ENCODE measurements around the gene ANKRD45. TPM values are rescaled to one million over a fixed set of nuclear protein-coding genes. Genes with fewer than 3 reads are reported as not detected.

Gene ANKRD45
- total RNA-seq, 1 experiment from 2014 or later, result 0.44 TPM

- no peak overlapping the region for H2AFZ ChIP-seq (ENCODE audit: low read depth, low read length, poor library complexity, severe bottlenecking)
- H3K4me3 ChIP-seq (replicated peaks in 1 of 2; ENCODE audit: low read depth in 1 of 2, low read length in 2 of 2), result no peak overlapping the region
- H3K79me2 ChIP-seq (ENCODE audit: insufficient read depth, low read length), result peaks cover 26% of the 10 kb centered on the region
- no peak for ATAC-seq
- no peaks in the 10 kb centered on the region for H4K20me1 ChIP-seq (ENCODE audit: insufficient read depth)
- DNase-seq (ENCODE audit: low read depth, low spot score), result no peak
- H3K27me3 ChIP-seq (ENCODE audit: insufficient read depth, low read length), result no peaks in the 10 kb centered on the region
- no peaks in the 10 kb centered on the region for H3K9me3 ChIP-seq (ENCODE audit: control insufficient read depth in 1 of 2, insufficient read depth in 1 of 2, low read depth in 1 of 2, low read length in 2 of 2)
- intact Hi-C loops (cut with micrococcal nuclease), result loop anchor here (10.0 kb wide), 2 partner anchors 108 to 358 kb away; partner anchors contain the start of genes CENPL and DARS2
- no peak overlapping the region for H3K4me2 ChIP-seq (ENCODE audit: low read length)
- RAD21 ChIA-PET (ENCODE audit: low non-redundant PET in 1 of 2, low total read pairs in 2 of 2, uncharacterized antibody in 2 of 2, unreplicated experiment in 2 of 2), result no interaction called here
- no TSS peak for BruUV-seq (replicated peaks)
- POLR2A ChIA-PET, result no interaction called here
- no peaks in the 10 kb centered on the region for H3K9me2 ChIP-seq (ENCODE audit: insufficient read depth)
- CTCF ChIA-PET, result interaction anchor here (1.2 kb wide), 1 partner anchor 26 kb away, joined by 3 read pairs; no protein-coding TSS in a partner anchor
- TF ChIP-seq CTCF (IDR thresholded peaks at IDR 0.05 in 2 of 3, conservative IDR thresholded peaks at IDR 0.05 in 1 of 3; ENCODE audit: borderline replicate concordance in 1 of 3, insufficient read depth in 1 of 3, low read depth in 2 of 3, low read length in 2 of 3) (no peak), SP1 (IDR thresholded peaks at IDR 0.05; ENCODE audit: low read depth) (no peak), TCF7L2 (IDR thresholded peaks at IDR 0.05; ENCODE audit: borderline replicate concordance, extremely low read depth, insufficient read depth, insufficient read length) (no peak), SIN3A (IDR thresholded peaks at IDR 0.05; ENCODE audit: low read depth) (no peak), ATF3 (IDR thresholded peaks at IDR 0.05) (no peak), ELF1 (IDR thresholded peaks at IDR 0.05; ENCODE audit: borderline replicate concordance, low read depth) (no peak), EZH2phosphoT487 (IDR thresholded peaks at IDR 0.05; ENCODE audit: borderline replicate concordance) (no peak), EGR1 (IDR thresholded peaks at IDR 0.05; ENCODE audit: low read depth) (no peak), CEBPB (IDR thresholded peaks at IDR 0.05; ENCODE audit: low read depth) (no peak), CBX3 (IDR thresholded peaks at IDR 0.05; ENCODE audit: low read depth) (no peak), ZNF274 (IDR thresholded peaks at IDR 0.05; ENCODE audit: low read depth, low read length) (no peak), ZFX (IDR thresholded peaks at IDR 0.05) (no peak), RAD21 (IDR thresholded peaks at IDR 0.05; ENCODE audit: low read depth) (no peak), REST (IDR thresholded peaks at IDR 0.05; ENCODE audit: low read depth) (no peak), YY1 (IDR thresholded peaks at IDR 0.05; ENCODE audit: extremely low read depth, insufficient replicate concordance, low read depth, low read length) (no peak)
- H3K9ac ChIP-seq (ENCODE audit: low read length), result no peak overlapping the region
- no peaks in the 10 kb centered on the region for H3K36me3 ChIP-seq (ENCODE audit: control insufficient read depth in 1 of 2, insufficient read depth in 2 of 2, low read length in 2 of 2)
- no peak overlapping the region for H3K27ac ChIP-seq (ENCODE audit: low read depth, low read length)
- H3K4me1 ChIP-seq (ENCODE audit: control insufficient read depth in 1 of 2, insufficient read depth in 2 of 2, low read length in 2 of 2), result peaks cover 3 to 8% of the 10 kb centered on the region in 2 experiments; a peak in 3 of 4 replicates
Observed at GRCh38 chr1:173717238-173717637, 47.6 kb upstream of the ANKRD45 start.

All from HCT116 (cell line).